Measurements from ENCODE around the gene MEGF6.

Gene MEGF6

DNA sequence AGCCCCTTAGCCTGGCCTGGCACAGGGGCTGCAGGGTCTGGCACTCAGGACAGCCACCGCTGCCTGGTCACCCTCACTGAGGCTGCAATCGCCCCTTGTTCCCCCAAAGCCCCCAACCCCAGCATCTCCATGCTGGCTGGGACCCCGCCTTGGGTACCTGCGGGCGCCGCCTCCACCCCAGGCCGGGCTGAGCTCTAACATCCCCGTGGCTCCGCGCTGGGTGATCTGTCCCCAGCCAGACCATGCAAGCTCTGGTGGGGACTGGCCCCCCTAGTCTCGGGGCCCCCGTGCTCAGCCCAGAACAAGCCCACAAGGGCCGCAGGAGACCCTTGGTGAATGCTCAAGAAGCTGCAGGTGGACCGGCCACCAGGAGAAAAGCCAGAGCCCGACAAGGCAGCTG is 62.4 kb downstream of the MEGF6 start:
- no peak overlapping the region for H3K4me3 ChIP-seq (ENCODE audit: low read depth in 1 of 5, low read length in 5 of 5)
- peaks cover 0 to 22% (median 5%) of the 10 kb centered on the region in 5 donors for H3K4me1 ChIP-seq (ENCODE audit: control insufficient read depth in 5 of 5, insufficient read depth in 5 of 5, low read length in 5 of 5)
- H3K27ac ChIP-seq (ENCODE audit: low read depth, low read length): no peak overlapping the region
- no peak overlapping the region for H3K9ac ChIP-seq (ENCODE audit: low read length in 5 of 5)
- no peaks in the 10 kb centered on the region for H3K9me3 ChIP-seq (ENCODE audit: control insufficient read depth in 5 of 5, low read length in 5 of 5)
- H3K27me3 ChIP-seq (ENCODE audit: control insufficient read depth in 5 of 5, insufficient read depth in 4 of 5, low read length in 5 of 5): peaks cover 20 to 45% (median 30%) of the 10 kb centered on the region in 5 donors
- H3K36me3 ChIP-seq (ENCODE audit: control insufficient read depth in 5 of 5, insufficient read depth in 5 of 5, low read length in 5 of 5): no peaks in the 10 kb centered on the region

DNA sequence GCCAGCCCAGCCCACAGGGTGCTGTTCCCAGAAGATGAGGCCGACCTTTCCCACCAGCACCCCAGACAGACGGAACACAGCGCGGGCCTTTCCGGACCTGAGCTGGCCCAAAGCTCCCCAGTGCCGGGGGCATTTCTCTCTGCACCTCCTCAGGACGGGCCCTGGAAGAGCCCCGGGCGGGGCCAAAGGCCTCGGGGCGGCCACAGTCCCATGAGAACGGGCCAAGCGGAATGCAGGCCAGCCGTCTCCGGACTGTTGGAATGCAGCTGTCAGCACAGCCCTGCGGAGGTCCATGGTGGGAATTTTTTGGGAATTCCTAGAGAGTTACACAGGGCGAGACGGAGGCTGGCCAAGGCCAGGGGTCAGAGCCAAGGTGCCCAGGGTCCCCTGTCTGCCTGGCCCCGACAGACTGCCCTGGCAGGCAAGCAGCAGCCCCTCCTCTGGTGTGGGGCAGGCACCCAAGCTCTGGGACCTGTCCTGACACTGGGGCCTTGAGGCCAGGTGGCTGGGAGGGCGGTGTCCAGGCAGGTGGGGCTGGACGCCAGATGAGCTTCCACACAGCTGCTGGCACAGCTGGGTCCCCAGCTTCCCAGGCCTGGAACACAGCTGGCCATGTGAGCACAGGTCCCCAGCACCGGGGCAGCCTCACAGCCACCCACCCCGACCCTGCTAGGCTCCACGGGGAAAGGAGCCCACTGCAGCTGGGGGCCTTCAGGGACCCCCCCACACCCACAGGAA is 63.0 kb downstream of the MEGF6 start:
- Histone ChIP-seq H3K27me3 (ENCODE audit: control insufficient read depth in 5 of 5, insufficient read depth in 4 of 5, low read length in 5 of 5) (peaks cover 20 to 44% (median 29%) of the 10 kb centered on the region in 5 donors), H3K36me3 (ENCODE audit: control insufficient read depth in 5 of 5, insufficient read depth in 5 of 5, low read length in 5 of 5) (no peaks in the 10 kb centered on the region), H3K9ac (ENCODE audit: low read length in 5 of 5) (no peak overlapping the region), H3K27ac (ENCODE audit: low read depth, low read length) (no peak overlapping the region), H3K9me3 (ENCODE audit: control insufficient read depth in 5 of 5, low read length in 5 of 5) (no peaks in the 10 kb centered on the region), H3K4me3 (ENCODE audit: low read depth in 1 of 5, low read length in 5 of 5) (no peak overlapping the region), H3K4me1 (ENCODE audit: control insufficient read depth in 5 of 5, insufficient read depth in 5 of 5, low read length in 5 of 5) (peaks cover 0 to 22% (median 5%) of the 10 kb centered on the region in 5 donors)

DNA sequence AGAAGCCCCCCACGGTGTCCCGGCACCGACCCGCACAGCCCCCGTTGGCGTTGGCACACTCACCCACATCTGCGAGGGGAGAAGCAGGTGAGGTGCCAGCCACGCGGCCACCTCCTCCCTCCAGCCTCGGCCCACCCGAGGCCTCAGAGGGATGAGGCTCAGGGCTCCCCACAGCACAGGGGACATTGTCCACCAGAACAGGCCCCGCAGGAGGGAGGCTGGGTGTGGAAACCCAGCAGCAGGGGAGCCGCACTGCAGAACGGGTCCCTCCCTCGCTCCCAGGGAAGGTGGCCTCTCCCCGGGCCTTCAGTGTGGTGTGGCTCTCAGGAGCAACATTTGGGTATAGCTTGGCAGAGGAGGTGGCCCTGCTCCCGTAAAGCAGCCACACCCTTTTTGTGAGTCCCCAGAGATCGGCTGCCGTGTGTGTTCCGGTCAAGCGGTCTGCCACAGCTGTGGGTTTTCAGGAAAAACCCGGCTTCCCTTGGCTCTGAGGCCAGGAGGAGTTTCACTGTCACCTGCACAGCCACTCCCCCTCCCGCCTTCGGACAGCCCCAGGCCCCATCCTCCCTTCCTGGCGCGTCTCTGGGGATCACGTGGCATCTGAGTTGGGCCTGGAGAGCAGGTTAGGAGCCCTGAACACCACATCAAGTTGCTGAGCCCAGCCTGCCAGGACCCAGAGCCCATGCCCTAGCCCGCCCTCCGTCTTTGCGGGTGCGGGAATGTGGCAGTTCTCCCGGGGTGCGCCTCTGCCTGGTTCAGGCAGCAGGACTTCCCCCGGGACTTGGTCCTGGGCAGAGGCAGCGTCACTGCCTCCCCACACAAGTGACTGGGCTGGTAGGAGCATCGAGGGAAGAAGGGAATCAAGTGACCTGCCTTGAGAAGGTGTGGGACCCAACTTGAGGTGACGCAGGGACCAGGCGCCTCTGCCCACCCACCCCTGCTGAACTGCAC is 64.0 kb downstream of the MEGF6 start:
- Histone ChIP-seq H3K36me3 (ENCODE audit: control insufficient read depth in 5 of 5, insufficient read depth in 5 of 5, low read length in 5 of 5) (no peaks in the 10 kb centered on the region), H3K9ac (ENCODE audit: low read length in 5 of 5) (no peak overlapping the region), H3K27ac (ENCODE audit: low read depth, low read length) (no peak overlapping the region), H3K9me3 (ENCODE audit: control insufficient read depth in 5 of 5, low read length in 5 of 5) (no peaks in the 10 kb centered on the region), H3K27me3 (ENCODE audit: control insufficient read depth in 5 of 5, insufficient read depth in 4 of 5, low read length in 5 of 5) (peaks cover 20 to 45% (median 32%) of the 10 kb centered on the region in 5 donors), H3K4me1 (ENCODE audit: control insufficient read depth in 5 of 5, insufficient read depth in 5 of 5, low read length in 5 of 5) (peaks cover 0 to 27% (median 5%) of the 10 kb centered on the region in 5 donors), H3K4me3 (ENCODE audit: low read depth in 1 of 5, low read length in 5 of 5) (no peak overlapping the region)

DNA sequence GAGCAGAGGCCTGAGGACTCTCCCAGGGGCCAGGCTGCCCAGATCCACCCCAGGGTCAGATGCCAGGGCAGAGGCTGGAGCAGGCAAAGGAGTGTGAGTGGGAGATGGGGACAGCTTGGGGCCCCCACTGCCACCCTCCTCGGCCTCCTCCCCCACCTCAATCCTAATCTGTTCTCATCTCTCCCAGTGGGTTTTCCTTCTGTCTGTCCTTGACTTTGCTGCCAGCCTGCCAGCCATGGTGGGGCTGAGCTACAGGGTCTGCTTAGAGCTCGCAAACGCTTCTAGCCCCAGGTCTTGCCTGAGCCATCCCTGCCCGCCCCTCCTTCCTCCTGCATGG is 65.3 kb downstream of the MEGF6 start:
- H3K4me3 ChIP-seq (ENCODE audit: low read depth in 1 of 5, low read length in 5 of 5): no peak overlapping the region
- H3K9ac ChIP-seq (ENCODE audit: low read length in 5 of 5): no peak overlapping the region
- no peaks in the 10 kb centered on the region for H3K36me3 ChIP-seq (ENCODE audit: control insufficient read depth in 5 of 5, insufficient read depth in 5 of 5, low read length in 5 of 5)
- H3K9me3 ChIP-seq (ENCODE audit: control insufficient read depth in 5 of 5, low read length in 5 of 5): no peaks in the 10 kb centered on the region
- peaks cover 16 to 49% (median 28%) of the 10 kb centered on the region in 5 donors for H3K27me3 ChIP-seq (ENCODE audit: control insufficient read depth in 5 of 5, insufficient read depth in 4 of 5, low read length in 5 of 5)
- H3K4me1 ChIP-seq (ENCODE audit: control insufficient read depth in 5 of 5, insufficient read depth in 5 of 5, low read length in 5 of 5): peaks cover 0 to 39% (median 8%) of the 10 kb centered on the region in 5 donors
- no peak overlapping the region for H3K27ac ChIP-seq (ENCODE audit: low read depth, low read length)

DNA sequence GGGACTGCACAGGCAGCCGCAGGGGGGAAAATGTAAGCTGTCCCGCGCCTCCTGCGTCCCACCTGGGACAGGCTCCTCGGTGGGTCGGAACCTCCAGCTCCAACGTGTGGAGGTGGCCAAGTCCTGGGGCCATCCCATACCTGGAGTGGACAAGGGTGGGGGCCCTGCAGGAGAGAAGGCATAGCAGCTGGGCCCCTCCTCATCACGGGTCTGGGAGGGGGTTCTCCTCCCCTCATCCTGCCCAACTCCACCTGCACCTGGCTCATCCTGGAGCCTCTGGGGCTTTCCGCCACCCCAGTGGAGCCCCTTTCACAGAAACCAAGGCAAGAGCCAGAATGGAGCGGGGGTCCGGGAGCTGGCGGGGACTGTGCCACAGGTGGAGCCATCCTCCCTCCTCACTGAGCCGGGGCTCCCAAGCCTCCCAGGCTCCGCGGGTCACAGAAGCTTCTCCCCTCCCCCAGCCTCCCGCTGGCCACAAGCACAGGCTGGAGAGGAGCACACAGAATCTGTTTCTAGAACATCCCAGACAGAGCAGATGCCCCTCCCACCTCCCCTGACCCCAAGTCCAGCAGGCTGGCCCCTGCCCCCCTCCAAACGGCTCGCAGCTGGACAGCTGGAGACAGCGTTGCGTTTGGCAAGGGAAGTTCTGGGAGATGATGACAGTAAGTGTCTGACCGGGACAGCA is 65.8 kb downstream of the MEGF6 start:
- peaks cover 11 to 48% (median 28%) of the 10 kb centered on the region in 5 donors for H3K27me3 ChIP-seq (ENCODE audit: control insufficient read depth in 5 of 5, insufficient read depth in 4 of 5, low read length in 5 of 5)
- H3K9ac ChIP-seq (ENCODE audit: low read length in 5 of 5): no peak overlapping the region
- no peak overlapping the region for H3K4me3 ChIP-seq (ENCODE audit: low read depth in 1 of 5, low read length in 5 of 5)
- peaks cover 0 to 41% (median 8%) of the 10 kb centered on the region in 5 donors for H3K4me1 ChIP-seq (ENCODE audit: control insufficient read depth in 5 of 5, insufficient read depth in 5 of 5, low read length in 5 of 5)
- no peaks in the 10 kb centered on the region for H3K36me3 ChIP-seq (ENCODE audit: control insufficient read depth in 5 of 5, insufficient read depth in 5 of 5, low read length in 5 of 5)
- no peaks in the 10 kb centered on the region for H3K9me3 ChIP-seq (ENCODE audit: control insufficient read depth in 5 of 5, low read length in 5 of 5)
- no peak overlapping the region for H3K27ac ChIP-seq (ENCODE audit: low read depth, low read length)

DNA sequence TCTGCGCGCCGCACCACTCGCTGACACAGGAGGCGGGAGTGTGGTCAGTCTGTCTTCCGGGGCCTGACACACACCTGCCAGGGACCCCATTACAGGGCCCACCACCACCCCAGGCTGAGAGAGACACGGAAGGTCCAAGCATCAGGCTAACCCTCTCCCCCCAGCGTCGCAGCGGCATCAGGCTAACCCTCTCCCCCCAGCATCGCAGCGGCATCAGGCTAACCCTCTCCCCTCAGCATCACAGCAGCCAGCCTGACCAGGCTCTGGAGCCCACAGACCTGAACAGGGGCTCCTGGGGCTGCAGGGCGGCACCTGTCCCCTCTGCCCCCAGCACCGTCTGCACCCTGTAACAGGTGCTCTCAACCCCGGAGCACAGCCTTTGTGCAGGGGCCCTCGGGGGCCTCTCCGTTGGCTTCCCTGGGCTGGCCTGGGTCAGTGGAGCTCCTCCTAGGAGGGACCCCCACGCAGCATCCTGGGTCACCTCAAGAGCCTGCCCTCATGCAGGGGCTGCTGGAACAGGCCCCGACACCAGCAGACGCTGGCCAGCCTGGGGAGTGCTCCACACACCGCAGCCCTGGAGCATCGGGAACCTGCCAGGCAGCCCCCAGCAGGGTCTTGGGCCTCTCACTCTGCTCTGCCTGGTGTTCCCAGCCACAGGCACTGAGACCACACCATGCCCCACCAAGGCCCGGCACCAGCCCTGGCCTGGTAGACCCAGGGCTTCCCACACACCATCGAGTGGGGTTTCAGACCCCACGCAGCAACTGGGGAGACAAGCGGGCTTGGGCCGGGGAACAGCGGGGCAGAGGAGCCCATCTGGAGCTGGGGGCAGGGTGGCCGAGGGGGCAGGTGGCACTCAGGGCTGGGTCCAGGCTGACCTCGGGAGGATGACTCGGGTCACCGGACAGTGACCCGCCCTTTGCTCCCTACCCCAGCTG is 67.0 kb downstream of the MEGF6 start:
- peaks cover 11 to 44% (median 28%) of the 10 kb centered on the region in 5 donors for H3K27me3 ChIP-seq (ENCODE audit: control insufficient read depth in 5 of 5, insufficient read depth in 4 of 5, low read length in 5 of 5)
- no peak overlapping the region for H3K4me3 ChIP-seq (ENCODE audit: low read depth in 1 of 5, low read length in 5 of 5)
- no peak overlapping the region for H3K27ac ChIP-seq (ENCODE audit: low read depth, low read length)
- no peaks in the 10 kb centered on the region for H3K9me3 ChIP-seq (ENCODE audit: control insufficient read depth in 5 of 5, low read length in 5 of 5)
- H3K9ac ChIP-seq (ENCODE audit: low read length in 5 of 5): no peak overlapping the region
- no peaks in the 10 kb centered on the region for H3K36me3 ChIP-seq (ENCODE audit: control insufficient read depth in 5 of 5, insufficient read depth in 5 of 5, low read length in 5 of 5)
- peaks cover 2 to 52% (median 13%) of the 10 kb centered on the region in 5 donors for H3K4me1 ChIP-seq (ENCODE audit: control insufficient read depth in 5 of 5, insufficient read depth in 5 of 5, low read length in 5 of 5)

DNA sequence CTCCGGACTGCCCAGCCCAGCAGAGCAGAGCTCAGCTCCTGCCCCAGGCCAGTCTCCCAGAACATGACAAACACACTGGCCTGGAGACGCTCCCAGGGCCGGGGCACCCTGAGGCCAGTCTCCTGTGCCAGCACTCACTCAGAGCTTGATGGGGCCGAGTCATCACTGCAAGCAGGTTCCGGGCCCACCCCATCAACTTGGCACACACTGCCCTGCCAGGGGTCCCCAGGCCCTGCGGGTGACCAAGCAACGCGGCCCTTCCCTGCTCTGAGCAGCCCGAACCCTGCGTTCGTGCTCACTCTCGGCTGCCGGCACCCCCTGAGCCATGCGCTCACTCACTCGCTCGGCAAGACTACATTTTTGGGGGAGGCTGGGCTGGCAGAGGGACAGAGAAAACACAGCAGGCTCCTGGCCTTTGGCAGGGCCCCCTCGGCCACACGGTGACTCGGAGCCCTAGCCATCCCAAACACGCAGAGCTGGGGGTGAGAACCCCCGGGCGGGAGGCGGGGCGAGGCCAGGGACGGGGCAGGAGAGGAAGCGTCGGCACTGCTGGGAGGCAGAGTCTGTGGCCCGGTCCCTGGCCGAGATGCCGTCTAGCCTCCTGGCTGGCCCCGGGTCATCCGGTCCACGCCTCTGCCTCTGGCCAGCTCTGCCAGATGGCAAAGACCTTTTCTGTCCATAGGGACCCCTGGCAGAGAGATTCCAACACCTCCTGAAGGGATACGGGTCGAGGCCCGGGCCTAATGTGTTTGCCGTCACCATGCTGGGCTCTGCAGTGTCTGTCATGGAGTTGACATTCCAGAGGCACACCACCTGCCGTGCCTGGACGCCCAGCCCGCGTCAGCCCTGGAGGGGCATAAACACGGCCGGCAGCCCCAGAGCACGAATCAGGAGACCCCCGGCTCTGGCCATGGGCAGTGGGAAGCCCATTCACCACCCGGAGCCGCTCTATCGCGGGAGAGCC is 68.0 kb downstream of the MEGF6 start:
- H3K4me1 ChIP-seq (ENCODE audit: control insufficient read depth in 5 of 5, insufficient read depth in 5 of 5, low read length in 5 of 5): peaks cover 2 to 59% (median 12%) of the 10 kb centered on the region in 5 donors
- no peak overlapping the region for H3K27ac ChIP-seq (ENCODE audit: low read depth, low read length)
- H3K9ac ChIP-seq (ENCODE audit: low read length in 5 of 5): no peak overlapping the region
- no peaks in the 10 kb centered on the region for H3K9me3 ChIP-seq (ENCODE audit: control insufficient read depth in 5 of 5, low read length in 5 of 5)
- no peaks in the 10 kb centered on the region for H3K36me3 ChIP-seq (ENCODE audit: control insufficient read depth in 5 of 5, insufficient read depth in 5 of 5, low read length in 5 of 5)
- peaks cover 11 to 44% (median 22%) of the 10 kb centered on the region in 5 donors for H3K27me3 ChIP-seq (ENCODE audit: control insufficient read depth in 5 of 5, insufficient read depth in 4 of 5, low read length in 5 of 5)
- no peak overlapping the region for H3K4me3 ChIP-seq (ENCODE audit: low read depth in 1 of 5, low read length in 5 of 5)

DNA sequence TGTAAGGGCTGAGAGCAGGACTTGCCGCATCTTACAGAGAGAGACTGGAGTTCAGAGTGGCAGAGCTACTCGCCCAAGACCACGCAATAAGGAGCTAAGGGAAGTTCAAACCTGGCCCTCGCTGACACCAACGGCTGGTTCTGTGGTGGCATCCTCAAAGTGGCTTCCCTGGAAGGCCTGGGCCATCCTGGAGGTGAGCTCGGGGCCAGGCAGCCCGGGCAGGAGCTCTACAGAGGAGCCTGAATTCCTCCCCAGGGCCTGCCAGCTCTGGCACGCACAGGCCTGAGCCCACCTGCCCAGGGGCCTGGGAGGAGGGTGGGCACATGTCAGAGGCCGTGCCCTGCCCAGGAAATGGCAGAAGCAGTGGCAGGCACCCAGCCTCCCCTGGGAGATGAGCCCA is 68.6 kb downstream of the MEGF6 start:
- Histone ChIP-seq H3K27me3 (ENCODE audit: control insufficient read depth in 5 of 5, insufficient read depth in 4 of 5, low read length in 5 of 5) (peaks cover 11 to 39% (median 22%) of the 10 kb centered on the region in 5 donors), H3K4me1 (ENCODE audit: control insufficient read depth in 5 of 5, insufficient read depth in 5 of 5, low read length in 5 of 5) (peaks cover 0 to 59% (median 11%) of the 10 kb centered on the region in 5 donors), H3K9me3 (ENCODE audit: control insufficient read depth in 5 of 5, low read length in 5 of 5) (no peaks in the 10 kb centered on the region), H3K9ac (ENCODE audit: low read length in 5 of 5) (no peak overlapping the region), H3K27ac (ENCODE audit: low read depth, low read length) (no peak overlapping the region), H3K4me3 (ENCODE audit: low read depth in 1 of 5, low read length in 5 of 5) (no peak overlapping the region), H3K36me3 (ENCODE audit: control insufficient read depth in 5 of 5, insufficient read depth in 5 of 5, low read length in 5 of 5) (no peaks in the 10 kb centered on the region)
